ENCODE results near the gene ATP10A.

DNA sequence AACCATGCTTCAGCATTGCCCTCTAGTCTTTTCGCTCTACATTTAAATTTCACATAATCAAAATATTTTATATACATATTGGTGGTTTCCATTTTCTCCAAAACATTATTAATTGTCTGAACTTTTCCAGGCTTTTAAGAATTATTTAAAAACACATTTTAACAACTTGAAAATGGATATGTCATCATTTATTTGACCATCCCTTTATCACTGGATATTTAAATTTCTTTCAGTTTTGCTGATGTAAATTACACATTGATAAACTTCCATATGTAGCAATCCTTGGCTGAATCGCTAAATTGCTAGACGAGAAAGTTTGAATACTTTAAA, 146.0 kb downstream of the ATP10A start:
- no peak for TF ChIP-seq EZH2 (optimal IDR thresholded peaks at IDR 0.05; ENCODE audit: low read depth, low read length)
- TF ChIP-seq, protein P1, sequence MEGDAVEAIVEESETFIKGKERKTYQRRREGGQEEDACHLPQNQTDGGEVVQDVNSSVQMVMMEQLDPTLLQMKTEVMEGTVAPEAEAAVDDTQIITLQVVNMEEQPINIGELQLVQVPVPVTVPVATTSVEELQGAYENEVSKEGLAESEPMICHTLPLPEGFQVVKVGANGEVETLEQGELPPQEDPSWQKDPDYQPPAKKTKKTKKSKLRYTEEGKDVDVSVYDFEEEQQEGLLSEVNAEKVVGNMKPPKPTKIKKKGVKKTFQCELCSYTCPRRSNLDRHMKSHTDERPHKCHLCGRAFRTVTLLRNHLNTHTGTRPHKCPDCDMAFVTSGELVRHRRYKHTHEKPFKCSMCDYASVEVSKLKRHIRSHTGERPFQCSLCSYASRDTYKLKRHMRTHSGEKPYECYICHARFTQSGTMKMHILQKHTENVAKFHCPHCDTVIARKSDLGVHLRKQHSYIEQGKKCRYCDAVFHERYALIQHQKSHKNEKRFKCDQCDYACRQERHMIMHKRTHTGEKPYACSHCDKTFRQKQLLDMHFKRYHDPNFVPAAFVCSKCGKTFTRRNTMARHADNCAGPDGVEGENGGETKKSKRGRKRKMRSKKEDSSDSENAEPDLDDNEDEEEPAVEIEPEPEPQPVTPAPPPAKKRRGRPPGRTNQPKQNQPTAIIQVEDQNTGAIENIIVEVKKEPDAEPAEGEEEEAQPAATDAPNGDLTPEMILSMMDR (IDR thresholded peaks at IDR 0.05; ENCODE audit: low read length) = no peak
- no peak for TF ChIP-seq EZH2phosphoT487 (IDR thresholded peaks at IDR 0.05; ENCODE audit: low read length)

Measured in MM.1S (cell line).